Tibial nerve (tissue), 4 donors: ENCODE results near the gene UQCRFS1. TPM values are rescaled to one million over a fixed set of nuclear protein-coding genes. Genes with fewer than 3 reads are reported as not detected.

ENCODE experiments used
- DNase-seq, 2 donors: peaks; one replicate each; pipeline ENCODE4 v3.0.0-alpha.2; 2019; ENCODE audit warnings: low spot score in 2 of 2
- H3K27ac ChIP-seq, 4 donors: fragments of 200-600 bp; sonication (generic) in 3 of 4; one replicate each; pipeline ENCODE4 v1.5.1; 2017 to 2019; ENCODE audit warnings: mild to moderate bottlenecking in 1 of 4
- H3K27me3 ChIP-seq, 2 donors: fragments of 200-600 bp; sonication (generic) in 1 of 2; one replicate each; pipeline versions ENCODE4 v1.5.1 to v1.6.0; 2017 to 2019
- H3K36me3 ChIP-seq, 3 donors: fragments of 200-600 bp; sonication (generic); one replicate each; pipeline ENCODE4 v1.5.1; 2018 to 2019
- H3K4me1 ChIP-seq, 4 donors: fragments of 200-600 bp; sonication (generic) in 3 of 4; one replicate each; pipeline ENCODE4 v1.5.1; 2017 to 2019
- H3K4me3 ChIP-seq, 4 donors: fragments of 200-600 bp; sonication (generic) in 3 of 4; one replicate each; pipeline ENCODE4 v1.5.1; 2017 to 2019; ENCODE audit warnings: mild to moderate bottlenecking in 1 of 4, moderate library complexity in 1 of 4
- H3K9me3 ChIP-seq, 4 donors: fragments of 200-600 bp; sonication (generic) in 3 of 4; one replicate each; pipeline ENCODE4 v1.5.1; 2017 to 2019
- EP300 ChIP-seq, 2 donors: sonication (generic); formaldehyde crosslinking; IDR thresholded peaks; one replicate each; pipeline ENCODE4 v1.6.1; 2017; ENCODE audit warnings: antibody characterized with exemption in 2 of 2, mild to moderate bottlenecking in 1 of 2
- POLR2A ChIP-seq, 2 donors: fragments of 450-650 bp; IDR thresholded peaks; one replicate each; pipeline ENCODE4 v1.6.1; 2017; ENCODE audit warnings: antibody characterized with exemption in 2 of 2, mild to moderate bottlenecking in 2 of 2, moderate library complexity in 2 of 2
- WGBS, 2 donors: methylation state at CpG; one replicate each; pipeline ENCODE4 v1.1.5; 2018; 5-methylcytosine and 5-hydroxymethylcytosine counted together
- total RNA-seq, 4 donors: library from RNA; depleted of rRNA; stranded (reverse); fragments of >200 nt; gene quantifications; one replicate each; pipeline ENCODE4 v1.1.0, GENCODE V29; 2016
- TF ChIP-seq, protein P1 (sequence below), 5 experiments: fragments of 200-600 bp in 3 of 5; fragments of 450-650 bp in 2 of 5; sonication (generic) in 3 of 5; IDR thresholded peaks; one replicate each; pipeline ENCODE4 v1.5.1; 2016 to 2019; ENCODE audit warnings: antibody characterized with exemption in 5 of 5, mild to moderate bottlenecking in 3 of 5, moderate library complexity in 2 of 5

Gene UQCRFS1
- total RNA-seq: 10 to 100 TPM; 14.1 to 20.1 (median 16.7) TPM

DNA sequence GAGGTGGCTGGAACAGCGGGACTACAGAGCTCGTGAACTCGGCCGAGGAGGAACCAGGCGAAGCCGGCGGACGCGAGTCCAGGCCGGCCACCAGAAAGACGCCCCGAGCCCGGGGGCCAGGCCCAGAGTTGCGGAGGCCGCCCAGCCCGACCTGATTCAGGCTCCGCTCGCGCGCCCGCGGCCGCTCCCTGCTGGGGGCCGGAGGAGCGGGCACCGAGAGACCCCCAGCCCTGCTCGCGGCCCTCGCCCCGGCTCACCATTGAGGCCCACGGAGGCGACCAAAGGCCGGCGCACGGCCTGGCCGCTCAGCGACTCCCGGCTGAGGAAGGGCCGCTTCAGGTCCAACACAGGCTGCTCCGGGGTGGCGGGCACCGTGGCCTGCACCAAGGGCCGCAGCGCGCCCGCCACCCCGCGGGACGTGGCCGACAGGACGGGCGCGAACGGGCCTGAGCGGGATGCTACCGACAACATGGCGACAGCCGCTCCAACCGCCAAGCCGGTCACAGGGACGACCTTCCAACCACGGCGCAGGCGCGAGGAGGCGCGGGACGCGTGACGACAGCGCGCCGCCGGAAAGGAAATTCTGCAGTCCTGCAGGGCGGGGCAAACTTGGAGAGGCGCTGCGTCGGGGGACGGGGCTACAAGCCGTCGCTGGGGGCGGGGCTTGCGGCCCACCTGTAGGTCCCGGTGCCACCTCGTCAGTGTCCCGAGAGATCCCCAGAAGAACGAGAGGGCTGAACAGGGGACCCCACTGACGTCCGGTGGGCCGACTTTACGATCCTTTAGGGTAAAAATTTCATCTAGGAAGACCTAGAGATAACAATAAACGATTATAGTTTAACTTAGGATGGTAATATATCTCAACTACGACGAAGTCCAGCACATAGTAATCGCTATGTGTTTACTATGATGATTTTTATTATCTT is at the start of gene UQCRFS1:
TSS of gene UQCRFS1 (minus strand) at position 504 of the 926 bp plus-strand sequence. CDS start at position 471, 33 bp downstream.
- Histone ChIP-seq H3K27ac (peak within 1 kb of the TSS; percentile 76 to 97 (median 94)), H3K4me3 (peak within 1 kb of the TSS; percentile 69 to 100 (median 88)), H3K36me3 (peaks cover 0 to 2% (median 0%) of the 10 kb centered on the region in 3 donors), H3K27me3 (no peaks in the 10 kb centered on the region), H3K9me3 (no peaks in the 10 kb centered on the region), H3K4me1 (peaks cover 0 to 38% (median 17%) of the 10 kb centered on the region in 4 donors)
- TF ChIP-seq EP300 (IDR thresholded peaks at IDR 0.05) (peak; percentile 83 to 93), POLR2A (IDR thresholded peaks at IDR 0.05) (peak; percentile 83 to 85)
- TF ChIP-seq, protein P1, sequence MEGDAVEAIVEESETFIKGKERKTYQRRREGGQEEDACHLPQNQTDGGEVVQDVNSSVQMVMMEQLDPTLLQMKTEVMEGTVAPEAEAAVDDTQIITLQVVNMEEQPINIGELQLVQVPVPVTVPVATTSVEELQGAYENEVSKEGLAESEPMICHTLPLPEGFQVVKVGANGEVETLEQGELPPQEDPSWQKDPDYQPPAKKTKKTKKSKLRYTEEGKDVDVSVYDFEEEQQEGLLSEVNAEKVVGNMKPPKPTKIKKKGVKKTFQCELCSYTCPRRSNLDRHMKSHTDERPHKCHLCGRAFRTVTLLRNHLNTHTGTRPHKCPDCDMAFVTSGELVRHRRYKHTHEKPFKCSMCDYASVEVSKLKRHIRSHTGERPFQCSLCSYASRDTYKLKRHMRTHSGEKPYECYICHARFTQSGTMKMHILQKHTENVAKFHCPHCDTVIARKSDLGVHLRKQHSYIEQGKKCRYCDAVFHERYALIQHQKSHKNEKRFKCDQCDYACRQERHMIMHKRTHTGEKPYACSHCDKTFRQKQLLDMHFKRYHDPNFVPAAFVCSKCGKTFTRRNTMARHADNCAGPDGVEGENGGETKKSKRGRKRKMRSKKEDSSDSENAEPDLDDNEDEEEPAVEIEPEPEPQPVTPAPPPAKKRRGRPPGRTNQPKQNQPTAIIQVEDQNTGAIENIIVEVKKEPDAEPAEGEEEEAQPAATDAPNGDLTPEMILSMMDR (IDR thresholded peaks at IDR 0.05): peak in 1 of 5 experiments; percentile 21
- 1% methylated on average over 47 to 50 of the region's 95 CpGs for WGBS, 2 donors
- DNase-seq: peak; percentile 83 to 85

DNA sequence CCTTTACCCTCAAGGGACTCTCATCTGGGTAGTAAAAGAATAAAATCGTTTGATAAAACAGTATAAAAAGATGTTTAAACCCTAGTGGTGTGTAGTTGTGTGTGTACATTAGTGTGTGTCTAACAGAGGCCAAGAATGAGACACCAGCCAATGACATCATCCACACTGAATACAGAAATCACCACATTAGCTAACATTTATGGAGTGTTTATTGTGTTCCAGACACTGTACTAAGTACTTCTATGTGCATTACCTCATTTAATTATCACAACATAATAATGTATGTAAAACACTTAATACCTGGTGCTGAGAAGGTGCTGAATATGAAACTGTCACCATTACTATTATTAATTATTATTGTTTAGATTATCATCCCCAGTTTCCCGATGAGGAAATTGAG is 49.1 kb upstream of the UQCRFS1 start:
- H3K36me3 ChIP-seq: no peaks in the 10 kb centered on the region
- no peak for DNase-seq
- H3K9me3 ChIP-seq: no peaks in the 10 kb centered on the region
- H3K4me3 ChIP-seq: no peak overlapping the region
- no peaks in the 10 kb centered on the region for H3K27me3 ChIP-seq
- TF ChIP-seq EP300 (IDR thresholded peaks at IDR 0.05): no peak
- TF ChIP-seq, protein P1 (IDR thresholded peaks at IDR 0.05): no peak
- no peak for TF ChIP-seq POLR2A (IDR thresholded peaks at IDR 0.05)
- 55 to 72% methylated on average over 2 of the region's 2 CpGs for WGBS, 2 donors
- no peak overlapping the region for H3K27ac ChIP-seq
- no peaks in the 10 kb centered on the region for H3K4me1 ChIP-seq

DNA sequence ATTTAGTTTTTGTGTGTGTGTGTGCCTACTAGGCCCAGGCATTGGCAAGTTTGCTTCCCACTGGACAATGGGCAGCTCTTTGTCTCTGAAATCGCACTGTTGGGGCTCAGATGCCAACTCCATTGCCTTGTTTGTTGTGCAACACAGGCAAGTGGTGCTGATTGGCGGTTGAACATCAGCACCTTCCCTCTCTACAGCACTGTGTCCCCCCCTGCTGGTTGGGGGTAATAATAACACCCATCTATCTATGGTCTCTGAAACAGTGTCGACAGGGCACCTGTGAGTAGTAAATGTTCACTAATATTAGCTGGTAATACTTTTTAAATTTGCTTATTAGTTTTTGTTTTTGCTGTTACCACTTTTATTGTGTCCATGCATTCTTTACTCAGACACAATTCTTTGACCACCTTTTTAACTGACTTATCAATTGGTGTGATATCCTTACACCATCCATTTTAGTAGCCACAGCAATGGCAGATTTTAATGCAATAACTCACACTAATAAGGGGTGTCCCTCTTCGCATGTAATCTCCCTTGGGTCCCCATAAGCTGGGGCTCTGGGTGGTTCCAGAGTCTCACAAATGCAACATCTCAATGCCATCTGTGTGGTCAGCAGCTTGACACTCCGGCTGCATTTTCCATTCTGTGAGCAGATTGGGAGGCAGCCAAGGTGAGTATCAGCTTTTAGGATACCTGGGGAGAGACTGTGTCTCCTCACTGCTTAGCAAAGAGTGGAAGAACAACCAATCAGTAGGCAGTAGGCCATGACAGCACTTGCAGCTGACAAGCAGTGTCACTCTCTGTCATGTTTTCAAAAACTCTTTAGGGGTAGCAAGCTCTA is 47.7 kb upstream of the UQCRFS1 start:
- no peaks in the 10 kb centered on the region for H3K9me3 ChIP-seq
- H3K27ac ChIP-seq: no peak overlapping the region
- DNase-seq: no peak
- H3K27me3 ChIP-seq: no peaks in the 10 kb centered on the region
- TF ChIP-seq, protein P1 (IDR thresholded peaks at IDR 0.05): peak in 1 of 5 experiments; percentile 7
- no peak for TF ChIP-seq POLR2A (IDR thresholded peaks at IDR 0.05)
- 85% methylated on average over 5 of the region's 5 CpGs for WGBS, 2 donors
- no peak overlapping the region for H3K4me3 ChIP-seq
- no peaks in the 10 kb centered on the region for H3K36me3 ChIP-seq
- H3K4me1 ChIP-seq: no peaks in the 10 kb centered on the region

DNA sequence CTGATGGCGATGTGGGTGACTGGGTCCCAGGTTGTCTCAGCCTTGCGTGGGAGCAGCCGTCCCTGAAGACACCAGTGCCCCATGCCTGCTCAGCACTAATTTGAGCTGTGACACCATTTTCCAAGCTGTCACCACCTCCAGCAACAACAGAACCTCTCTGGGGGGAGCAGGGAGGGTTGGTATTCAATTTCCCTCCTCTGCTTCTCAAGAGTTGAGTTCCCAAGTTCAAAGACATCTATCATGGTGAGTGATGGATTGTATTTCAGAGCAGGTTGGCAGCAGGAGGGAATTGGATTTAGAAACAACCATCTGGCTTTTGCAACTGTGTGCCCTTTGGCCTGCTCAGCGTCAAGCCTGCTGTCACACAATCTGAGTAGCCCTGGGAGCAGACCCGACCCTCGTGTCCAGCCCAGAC is 46.9 kb upstream of the UQCRFS1 start:
- Histone ChIP-seq H3K9me3 (no peaks in the 10 kb centered on the region), H3K4me3 (no peak overlapping the region), H3K27ac (no peak overlapping the region), H3K36me3 (no peaks in the 10 kb centered on the region), H3K27me3 (no peaks in the 10 kb centered on the region), H3K4me1 (no peaks in the 10 kb centered on the region)
- DNase-seq: no peak
- 63 to 75% methylated on average over 6 of the region's 6 CpGs for WGBS, 2 donors
- no peak for TF ChIP-seq EP300 (IDR thresholded peaks at IDR 0.05)
- no peak for TF ChIP-seq POLR2A (IDR thresholded peaks at IDR 0.05)
- TF ChIP-seq, protein P1 (IDR thresholded peaks at IDR 0.05): no peak
